B cell (primary cell): ENCODE measurements around the gene MRPL14. TPM values are rescaled to one million over a fixed set of nuclear protein-coding genes. Genes with fewer than 3 reads are reported as not detected.

Experiments
- ATAC-seq: fragments of 200-7000 bp; cut with Tn5 transposase; one replicate; pipeline ENCODE4 v1.10.0; 2021; ENCODE audit warnings: low read depth, mild to moderate bottlenecking, moderate number of reproducible peaks, moderate library complexity
- CTCF ChIA-PET: fragments of 350-600 bp; sonication (Branson Sonifier 250); formaldehyde crosslinking; loops from one replicate; lab custom pipeline; 2021; ENCODE audit warnings: antibody characterized with exemption, inconsistent platforms; lab: Charles Lee
- POLR2A ChIA-PET: fragments of 350-600 bp; sonication (Branson Sonifier 250); formaldehyde crosslinking; loops from one replicate; lab custom pipeline; 2021; ENCODE audit warnings: antibody characterized with exemption; lab: Charles Lee
- DNase-seq: peaks from one replicate; pipeline ENCODE4 v3.0.0; 2013
- H2AFZ ChIP-seq: 2 replicates; pipeline ENCODE4 v1.6.1; 2012; ENCODE audit warnings: mild to moderate bottlenecking, low read depth, low read length; ENCODE audit not compliant: insufficient read depth, poor library complexity, severe bottlenecking
- H3K27ac ChIP-seq, 2 donors: 1 replicate in 1 of 2; 2 replicates in 1 of 2; pipeline ENCODE4 v1.5.1; 2012 to 2013; ENCODE audit warnings: low read length in 2 of 2, mild to moderate bottlenecking in 2 of 2, moderate library complexity in 1 of 2
- H3K27me3 ChIP-seq, 4 experiments: fragments of 200-600 bp in 1 of 4; sonication (generic) in 1 of 4; replicated peaks in 1 of 4; 1 replicate in 2 of 4; 2 replicates in 2 of 4; pipeline versions ENCODE4 v1.6.1 to v1.7.0; 2013 to 2016; ENCODE audit warnings: low read length in 3 of 4, mild to moderate bottlenecking in 2 of 4, mixed read lengths in 1 of 4, moderate library complexity in 1 of 4; ENCODE audit not compliant: insufficient read depth in 4 of 4, control insufficient read depth in 3 of 4; ENCODE audit errors: control extremely low read depth in 1 of 4
- H3K36me3 ChIP-seq, 2 experiments: replicated peaks in 1 of 2; 1 replicate in 1 of 2; 2 replicates in 1 of 2; pipeline versions ENCODE4 v1.6.1 to v1.7.1; 2013; ENCODE audit warnings: low read length in 1 of 2; ENCODE audit not compliant: insufficient read depth in 2 of 2, control insufficient read depth in 1 of 2; ENCODE audit errors: control extremely low read depth in 1 of 2, extremely low read depth in 1 of 2
- H3K4me1 ChIP-seq, 2 donors: fragments of 200-600 bp in 1 of 2; sonication (generic) in 1 of 2; 1 replicate in 1 of 2; 2 replicates in 1 of 2; pipeline versions ENCODE4 v1.5.1 to v1.6.1; 2013 to 2017; ENCODE audit warnings: low read length in 2 of 2; ENCODE audit not compliant: control insufficient read depth in 2 of 2, insufficient read depth in 2 of 2
- H3K4me2 ChIP-seq: replicated peaks from 2 replicates; pipeline ENCODE3; 2012; ENCODE audit warnings: mild to moderate bottlenecking, low read depth, low read length; ENCODE audit not compliant: poor library complexity, severe bottlenecking
- H3K4me3 ChIP-seq, 5 experiments: fragments of 200-600 bp in 1 of 5; sonication (generic) in 1 of 5; 1 replicate in 3 of 5; 2 replicates in 2 of 5; pipeline versions ENCODE4 v1.5.1 to v1.7.0; 2011 to 2016; ENCODE audit warnings: low read length in 4 of 5, mild to moderate bottlenecking in 4 of 5, low read depth in 2 of 5, control low read depth in 1 of 5, moderate library complexity in 1 of 5; ENCODE audit not compliant: insufficient read depth in 1 of 5; ENCODE audit errors: control extremely low read depth in 1 of 5, extremely low read depth in 1 of 5
- H3K79me2 ChIP-seq: fragments of 200-600 bp; sonication (generic); one replicate; pipeline ENCODE4 v1.6.0; 2016; ENCODE audit warnings: low read length; ENCODE audit not compliant: control insufficient read depth, insufficient read depth
- H3K9ac ChIP-seq: fragments of 200-600 bp; sonication (generic); 2 replicates; pipeline ENCODE4 v1.6.1; 2017; ENCODE audit warnings: mild to moderate bottlenecking, low read length, moderate library complexity
- H3K9me3 ChIP-seq, 3 donors: one replicate each; pipeline versions ENCODE4 v1.6.1 to v1.7.1; 2013; ENCODE audit warnings: low read length in 2 of 3; ENCODE audit not compliant: control insufficient read depth in 2 of 3, insufficient read depth in 1 of 3; ENCODE audit errors: control extremely low read depth in 1 of 3
- H4K20me1 ChIP-seq: 2 replicates; pipeline ENCODE4 v1.6.0; 2012; ENCODE audit warnings: mild to moderate bottlenecking, low read length; ENCODE audit not compliant: insufficient read depth, control insufficient read depth, poor library complexity, severe bottlenecking
- H3K27ac Mint-ChIP-seq: one replicate; pipeline ENCODE4 v1.8.0; 2021; ENCODE audit warnings: mixed read lengths
- H3K27me3 Mint-ChIP-seq: one replicate; pipeline ENCODE4 v1.8.0; 2021; ENCODE audit warnings: mixed read lengths
- H3K4me1 Mint-ChIP-seq: one replicate; pipeline ENCODE4 v1.8.0; 2021; ENCODE audit warnings: mixed read lengths
- H3K4me3 Mint-ChIP-seq: one replicate; pipeline ENCODE4 v1.8.0; 2021; ENCODE audit warnings: mixed read lengths
- H3K9me3 Mint-ChIP-seq: one replicate; pipeline ENCODE4 v1.8.0; 2022; ENCODE audit warnings: mixed read lengths; ENCODE audit not compliant: insufficient read depth
- EZH2 ChIP-seq: IDR thresholded peaks from 2 replicates; pipeline ENCODE4 v1.6.1; 2012; ENCODE audit warnings: borderline replicate concordance, low read depth, mild to moderate bottlenecking, moderate library complexity, low read length; ENCODE audit not compliant: insufficient read depth, poor library complexity, severe bottlenecking
- WGBS: methylation state at CpG from one replicate; pipeline ENCODE4 v1.1.5; 2013; ENCODE audit warnings: missing lambda C conversion rate; ENCODE audit not compliant: insufficient coverage; 5-methylcytosine and 5-hydroxymethylcytosine counted together
- intact Hi-C: fragments of 100-400 bp; cut with micrococcal nuclease; formaldehyde crosslinking; loops from one replicate; pipeline ENCODE4 v1.10.0; 2022
- polyA plus RNA-seq: library from polyadenylated mRNA; depleted of rRNA; stranded (reverse); fragments of >200 nt; gene quantifications from 2 replicates; pipeline ENCODE4 v1.2.3, GENCODE V29; 2012
- total RNA-seq, 2 donors: library from RNA; stranded (reverse); fragments of 120-200 nt in 1 of 2; gene quantifications; 1 replicate in 1 of 2; 2 replicates in 1 of 2; pipeline versions ENCODE4 v1.2.3 to v1.2.4, GENCODE V29; 2013 to 2022
- TF ChIP-seq, protein P1 (sequence below): fragments of 200-600 bp; IDR thresholded peaks from one replicate; pipeline ENCODE4 v1.8.0; 2022; ENCODE audit warnings: antibody characterized with exemption, mild to moderate bottlenecking

The MRPL14 gene
- total and polyA plus RNA-seq, 2 donors (not counting 1 experiment from before 2014, with no cell fraction given) = 16.7 to 23.5 TPM

DNA sequence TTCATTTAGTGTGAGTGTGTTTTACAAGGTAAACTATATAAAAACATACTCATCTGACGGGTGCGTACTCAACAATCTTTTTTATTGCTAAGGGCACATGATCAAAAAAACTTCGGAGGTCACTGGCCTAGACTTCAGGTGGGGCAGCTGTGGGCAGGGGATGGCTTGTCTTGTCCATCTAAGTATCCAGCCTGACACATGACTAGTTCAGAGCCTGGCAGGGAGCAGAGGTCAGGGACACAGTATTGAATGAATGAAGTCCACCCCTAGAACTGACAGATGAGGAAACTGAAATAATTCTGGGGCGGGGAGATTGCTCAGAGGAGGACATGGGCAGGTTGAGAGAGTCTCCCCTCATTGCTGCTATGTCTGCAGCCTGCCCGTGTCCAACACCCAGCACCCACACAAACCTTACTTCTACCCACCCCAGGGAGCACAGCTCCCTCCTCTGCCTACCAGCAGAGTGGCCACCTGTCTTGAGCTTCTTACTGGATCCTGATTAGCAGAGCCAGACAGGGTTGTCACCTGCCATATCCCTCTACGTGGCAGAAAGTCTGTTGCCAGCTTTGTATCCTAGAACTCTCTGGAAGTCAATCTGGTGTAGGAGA, 48.9 kb downstream of the MRPL14 start:
- no peak overlapping the region for H3K4me3 ChIP-seq
- Mint-ChIP-seq H3K27me3 (peaks cover 29% of the 10 kb centered on the region), H3K27ac (no peak overlapping the region), H3K9me3 (no peaks in the 10 kb centered on the region), H3K4me1 (peaks cover 13% of the 10 kb centered on the region), H3K4me3 (no peak overlapping the region)
- ChIA-PET CTCF (interaction anchor here (0.9 to 9.1 kb wide), 31 partner anchors 10 to 1188 kb away, joined by 3 to 128 read pairs (median 5); partner anchors contain the start of gene VEGFA), POLR2A (interaction anchor here (0.7 kb wide), 1 partner anchor 411 kb away, joined by 3 read pairs; no protein-coding TSS in a partner anchor)
- H3K9ac ChIP-seq = no peak overlapping the region
- 96% methylated on average over 3 of the region's 6 CpGs for WGBS
- no peak overlapping the region for H2AFZ ChIP-seq
- H3K27ac ChIP-seq = no peak overlapping the region
- TF ChIP-seq EZH2 = no peak
- TF ChIP-seq, protein P1, sequence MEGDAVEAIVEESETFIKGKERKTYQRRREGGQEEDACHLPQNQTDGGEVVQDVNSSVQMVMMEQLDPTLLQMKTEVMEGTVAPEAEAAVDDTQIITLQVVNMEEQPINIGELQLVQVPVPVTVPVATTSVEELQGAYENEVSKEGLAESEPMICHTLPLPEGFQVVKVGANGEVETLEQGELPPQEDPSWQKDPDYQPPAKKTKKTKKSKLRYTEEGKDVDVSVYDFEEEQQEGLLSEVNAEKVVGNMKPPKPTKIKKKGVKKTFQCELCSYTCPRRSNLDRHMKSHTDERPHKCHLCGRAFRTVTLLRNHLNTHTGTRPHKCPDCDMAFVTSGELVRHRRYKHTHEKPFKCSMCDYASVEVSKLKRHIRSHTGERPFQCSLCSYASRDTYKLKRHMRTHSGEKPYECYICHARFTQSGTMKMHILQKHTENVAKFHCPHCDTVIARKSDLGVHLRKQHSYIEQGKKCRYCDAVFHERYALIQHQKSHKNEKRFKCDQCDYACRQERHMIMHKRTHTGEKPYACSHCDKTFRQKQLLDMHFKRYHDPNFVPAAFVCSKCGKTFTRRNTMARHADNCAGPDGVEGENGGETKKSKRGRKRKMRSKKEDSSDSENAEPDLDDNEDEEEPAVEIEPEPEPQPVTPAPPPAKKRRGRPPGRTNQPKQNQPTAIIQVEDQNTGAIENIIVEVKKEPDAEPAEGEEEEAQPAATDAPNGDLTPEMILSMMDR = no peak
- no peaks in the 10 kb centered on the region for H4K20me1 ChIP-seq
- ATAC-seq (no peak), DNase-seq (no peak)
- H3K4me2 ChIP-seq = no peak overlapping the region
- no peaks in the 10 kb centered on the region for H3K79me2 ChIP-seq
- H3K27me3 ChIP-seq = peaks cover 0 to 40% (median 14%) of the 10 kb centered on the region in 4 experiments
- peaks cover 0 to 3% (median 0%) of the 10 kb centered on the region in 3 donors for H3K9me3 ChIP-seq
- H3K4me1 ChIP-seq = peaks cover 15 to 21% of the 10 kb centered on the region in 2 donors
- no peaks in the 10 kb centered on the region for H3K36me3 ChIP-seq
- intact Hi-C loops = no loop called here

DNA sequence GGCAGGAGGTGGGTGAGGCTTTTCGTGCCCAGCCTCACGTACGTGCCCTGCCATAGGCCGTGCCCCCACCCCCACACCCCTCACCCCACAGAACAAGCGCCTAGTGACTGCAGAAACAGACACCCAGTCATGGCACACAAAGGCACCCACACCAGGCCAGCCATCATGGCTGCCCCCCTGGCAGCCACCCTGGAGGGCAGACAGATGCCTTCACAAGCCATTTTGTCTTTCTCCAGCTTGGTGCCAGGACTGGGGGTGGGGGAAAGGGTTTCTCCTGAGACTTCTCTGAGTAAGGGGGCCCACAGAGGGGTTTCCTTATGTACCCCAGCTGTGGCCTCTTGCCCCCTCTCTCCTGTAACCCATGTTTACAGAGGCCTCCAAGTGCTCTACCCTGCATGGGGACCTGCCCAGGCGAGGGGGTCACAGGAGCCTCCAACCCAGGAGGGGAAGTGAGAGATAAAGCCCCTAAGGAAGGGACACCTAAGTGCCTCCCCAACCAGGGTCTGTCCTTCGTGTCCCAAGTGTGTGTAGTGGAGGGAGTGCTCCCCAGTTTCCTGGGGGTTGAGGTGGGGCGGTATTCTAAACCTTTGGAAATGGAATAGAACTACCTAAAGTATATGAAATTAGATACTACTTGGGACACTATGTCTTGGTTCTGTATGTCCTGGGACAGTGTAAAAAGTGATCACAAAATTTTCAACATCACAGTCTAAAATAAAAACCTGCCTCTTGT, 49.9 kb downstream of the MRPL14 start:
- CTCF ChIA-PET = interaction anchor here (1.6 to 9.1 kb wide), 8 partner anchors 9 to 470 kb away, joined by 10 to 128 read pairs (median 25); partner anchors contain the start of gene VEGFA
- peaks cover 30% of the 10 kb centered on the region for H3K27me3 Mint-ChIP-seq
- POLR2A ChIA-PET = no interaction called here

More for the DNA sequence above, 49.9 kb downstream of the MRPL14 start:
- no CpG with 5 or more reads among the region's 8 CpGs for whole genome bisulfite sequencing
- Histone ChIP-seq H3K79me2 (no peaks in the 10 kb centered on the region), H4K20me1 (no peaks in the 10 kb centered on the region), H3K27me3 (peaks cover 0 to 47% (median 17%) of the 10 kb centered on the region in 4 experiments), H3K9me3 (peaks cover 0 to 3% (median 0%) of the 10 kb centered on the region in 3 donors), H2AFZ (no peak overlapping the region), H3K4me3 (no peak overlapping the region), H3K9ac (no peak overlapping the region), H3K27ac (no peak overlapping the region), H3K4me1 (peaks cover 19 to 28% of the 10 kb centered on the region in 2 donors), H3K36me3 (no peaks in the 10 kb centered on the region), H3K4me2 (no peak overlapping the region)
- TF ChIP-seq EZH2 = no peak
- TF ChIP-seq, protein P1 = no peak
- ATAC-seq (no peak), DNase-seq (no peak)
- intact Hi-C loops = no loop called here
- H3K4me3 Mint-ChIP-seq = no peak overlapping the region
- no peak overlapping the region for H3K27ac Mint-ChIP-seq
- H3K9me3 Mint-ChIP-seq = no peaks in the 10 kb centered on the region
- peaks cover 17% of the 10 kb centered on the region for H3K4me1 Mint-ChIP-seq
